ENCODE measurements around the gene CENPU. TPM values are rescaled to one million over a fixed set of nuclear protein-coding genes. Genes with fewer than 3 reads are reported as not detected.

The CENPU gene
- total and polyA plus RNA-seq, 4 donors: 1.1 to 3.1 (median 1.8) TPM

- Histone ChIP-seq H3K36me3 (ENCODE audit: control insufficient read depth in 1 of 2, insufficient read depth in 2 of 2, low read length in 1 of 2) (no peaks in the 10 kb centered on the region), H3K27ac (ENCODE audit: low read depth in 1 of 2, low read length in 2 of 2) (no peak overlapping the region), H3K4me3 (ENCODE audit: low read length in 2 of 2) (no peak overlapping the region), H3K9me3 (ENCODE audit: control insufficient read depth, low read length) (no peaks in the 10 kb centered on the region), H3K27me3 (ENCODE audit: control insufficient read depth in 1 of 2, insufficient read depth in 2 of 2, low read length in 1 of 2) (no peaks in the 10 kb centered on the region), H3K4me1 (ENCODE audit: control insufficient read depth in 1 of 2, insufficient read depth in 2 of 2, low read length in 2 of 2) (no peaks in the 10 kb centered on the region)
- ATAC-seq (ENCODE audit: low FRiP score): no peak
- no peak for DNase-seq
- intact Hi-C loops (cut with DNase I): no loop called here
- 58% methylated on average over 5 of the region's 5 CpGs for WGBS, 2 donors
Observed at GRCh38 chr4:184689681-184690080, 44.2 kb downstream of the CENPU start.

GRCh38 chr4:184688447-184688846 is 45.4 kb downstream of the CENPU start:
- Histone ChIP-seq H3K4me1 (ENCODE audit: control insufficient read depth in 1 of 2, insufficient read depth in 2 of 2, low read length in 2 of 2) (no peaks in the 10 kb centered on the region), H3K27me3 (ENCODE audit: control insufficient read depth in 1 of 2, insufficient read depth in 2 of 2, low read length in 1 of 2) (no peaks in the 10 kb centered on the region), H3K27ac (ENCODE audit: low read depth in 1 of 2, low read length in 2 of 2) (no peak overlapping the region), H3K9me3 (ENCODE audit: control insufficient read depth, low read length) (no peaks in the 10 kb centered on the region), H3K4me3 (ENCODE audit: low read length in 2 of 2) (no peak overlapping the region), H3K36me3 (ENCODE audit: control insufficient read depth in 1 of 2, insufficient read depth in 2 of 2, low read length in 1 of 2) (no peaks in the 10 kb centered on the region)
- intact Hi-C loops (cut with DNase I): no loop called here
- WGBS, 2 donors: 67 to 68% methylated on average over 11 of the region's 11 CpGs
- ATAC-seq (ENCODE audit: low FRiP score) (no peak), DNase-seq (no peak)

GRCh38 chr4:184688005-184688404 is 45.9 kb downstream of the CENPU start:
- Histone ChIP-seq H3K27me3 (ENCODE audit: control insufficient read depth in 1 of 2, insufficient read depth in 2 of 2, low read length in 1 of 2) (no peaks in the 10 kb centered on the region), H3K27ac (ENCODE audit: low read depth in 1 of 2, low read length in 2 of 2) (no peak overlapping the region), H3K9me3 (ENCODE audit: control insufficient read depth, low read length) (no peaks in the 10 kb centered on the region), H3K36me3 (ENCODE audit: control insufficient read depth in 1 of 2, insufficient read depth in 2 of 2, low read length in 1 of 2) (no peaks in the 10 kb centered on the region), H3K4me1 (ENCODE audit: control insufficient read depth in 1 of 2, insufficient read depth in 2 of 2, low read length in 2 of 2) (no peaks in the 10 kb centered on the region), H3K4me3 (ENCODE audit: low read length in 2 of 2) (no peak overlapping the region)
- WGBS, 2 donors: 57 to 59% methylated on average over 3 of the region's 3 CpGs
- DNase-seq: no peak
- intact Hi-C loops (cut with DNase I): no loop called here
- ATAC-seq (ENCODE audit: low FRiP score): no peak

DNA sequence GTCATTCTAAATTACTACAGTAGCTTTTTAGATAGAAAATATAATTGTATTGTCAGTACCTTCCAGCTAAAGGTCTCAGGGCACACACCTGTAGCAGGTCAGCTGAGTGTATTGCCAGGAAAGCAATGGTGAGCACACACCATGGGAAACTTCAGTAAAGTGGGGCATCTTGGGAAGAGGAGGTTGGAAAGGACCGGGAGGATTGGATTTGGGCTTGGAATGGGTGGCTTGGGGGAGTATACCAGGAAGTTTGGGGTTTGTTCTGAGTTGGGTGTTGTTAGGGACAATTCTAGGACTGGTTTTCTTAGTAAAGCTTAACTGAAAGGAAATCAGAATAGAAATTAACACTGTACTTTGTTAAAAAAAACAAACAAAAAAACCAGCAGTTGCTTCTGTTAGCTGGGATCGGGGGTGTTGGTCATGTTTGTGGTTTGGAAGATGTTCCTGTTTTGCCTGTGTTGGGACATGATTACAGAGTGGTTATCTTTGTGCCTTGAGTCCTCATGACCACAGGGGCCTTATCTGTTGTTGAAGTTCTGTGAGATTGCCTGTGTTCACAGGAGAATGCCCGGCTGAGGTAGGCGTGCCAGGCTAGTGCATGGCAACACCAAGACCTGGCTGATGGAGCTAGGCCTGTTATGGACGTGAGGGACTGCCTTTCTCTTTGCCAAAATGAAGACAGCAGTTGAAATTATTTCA is 49.3 kb downstream of the CENPU start:
- ATAC-seq (ENCODE audit: low FRiP score) (no peak), DNase-seq (no peak)
- Histone ChIP-seq H3K27me3 (ENCODE audit: control insufficient read depth in 1 of 2, insufficient read depth in 2 of 2, low read length in 1 of 2) (no peaks in the 10 kb centered on the region), H3K27ac (ENCODE audit: low read depth in 1 of 2, low read length in 2 of 2) (no peak overlapping the region), H3K4me1 (ENCODE audit: control insufficient read depth in 1 of 2, insufficient read depth in 2 of 2, low read length in 2 of 2) (no peaks in the 10 kb centered on the region), H3K9me3 (ENCODE audit: control insufficient read depth, low read length) (no peaks in the 10 kb centered on the region), H3K4me3 (ENCODE audit: low read length in 2 of 2) (no peak overlapping the region), H3K36me3 (ENCODE audit: control insufficient read depth in 1 of 2, insufficient read depth in 2 of 2, low read length in 1 of 2) (no peaks in the 10 kb centered on the region)
- 84 to 87% methylated on average over 5 of the region's 5 CpGs for WGBS, 2 donors
- intact Hi-C loops (cut with DNase I): no loop called here

DNA sequence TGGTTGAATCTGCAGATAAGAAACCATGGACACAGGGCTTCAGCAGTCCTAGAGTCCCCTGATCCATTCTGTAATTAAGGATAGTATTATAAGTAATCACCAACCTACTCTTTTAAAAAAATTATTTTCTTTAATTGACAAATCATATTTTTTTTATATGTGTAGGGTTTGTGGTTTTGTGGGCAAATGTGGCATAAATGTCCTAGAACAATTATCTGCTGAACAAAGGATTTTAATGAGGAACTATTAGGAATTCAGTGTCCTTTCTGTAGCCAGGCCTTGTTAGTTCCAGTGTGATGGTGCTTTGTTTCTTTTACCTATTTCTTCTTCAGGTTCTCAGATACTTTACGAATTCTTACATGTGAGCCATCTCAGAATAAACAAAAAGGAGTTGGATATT is 52.0 kb downstream of the CENPU start:
- ATAC-seq (ENCODE audit: low FRiP score) (no peak), DNase-seq (no peak)
- no peaks in the 10 kb centered on the region for H3K36me3 ChIP-seq (ENCODE audit: control insufficient read depth in 1 of 2, insufficient read depth in 2 of 2, low read length in 1 of 2)
- H3K9me3 ChIP-seq (ENCODE audit: control insufficient read depth, low read length): no peaks in the 10 kb centered on the region
- no peaks in the 10 kb centered on the region for H3K27me3 ChIP-seq (ENCODE audit: control insufficient read depth in 1 of 2, insufficient read depth in 2 of 2, low read length in 1 of 2)
- H3K4me3 ChIP-seq (ENCODE audit: low read length in 2 of 2): no peak overlapping the region
- no peak overlapping the region for H3K27ac ChIP-seq (ENCODE audit: low read depth in 1 of 2, low read length in 2 of 2)
- 93 to 97% methylated on average over 1 of the region's 1 CpG for WGBS, 2 donors
- H3K4me1 ChIP-seq (ENCODE audit: control insufficient read depth in 1 of 2, insufficient read depth in 2 of 2, low read length in 2 of 2): no peaks in the 10 kb centered on the region
- intact Hi-C loops (cut with DNase I): no loop called here

- ATAC-seq (ENCODE audit: low FRiP score) (no peak), DNase-seq (no peak)
- 87 to 88% methylated on average over 9 of the region's 9 CpGs for WGBS, 2 donors
- Histone ChIP-seq H3K27me3 (ENCODE audit: control insufficient read depth in 1 of 2, insufficient read depth in 2 of 2, low read length in 1 of 2) (no peaks in the 10 kb centered on the region), H3K4me1 (ENCODE audit: control insufficient read depth in 1 of 2, insufficient read depth in 2 of 2, low read length in 2 of 2) (no peaks in the 10 kb centered on the region), H3K9me3 (ENCODE audit: control insufficient read depth, low read length) (no peaks in the 10 kb centered on the region), H3K4me3 (ENCODE audit: low read length in 2 of 2) (no peak overlapping the region), H3K27ac (ENCODE audit: low read depth in 1 of 2, low read length in 2 of 2) (no peak overlapping the region), H3K36me3 (ENCODE audit: control insufficient read depth in 1 of 2, insufficient read depth in 2 of 2, low read length in 1 of 2) (no peaks in the 10 kb centered on the region)
- intact Hi-C loops (cut with DNase I): no loop called here
Observed at GRCh38 chr4:184680698-184681097, 53.2 kb downstream of the CENPU start.

- H3K4me1 ChIP-seq (ENCODE audit: control insufficient read depth in 1 of 2, insufficient read depth in 2 of 2, low read length in 2 of 2): no peaks in the 10 kb centered on the region
- peaks cover 0 to 6% of the 10 kb centered on the region in 2 donors for H3K36me3 ChIP-seq (ENCODE audit: control insufficient read depth in 1 of 2, insufficient read depth in 2 of 2, low read length in 1 of 2)
- H3K9me3 ChIP-seq (ENCODE audit: control insufficient read depth, low read length): no peaks in the 10 kb centered on the region
- intact Hi-C loops (cut with DNase I): no loop called here
- WGBS, 2 donors: 87 to 90% methylated on average over 3 of the region's 3 CpGs
- H3K27me3 ChIP-seq (ENCODE audit: control insufficient read depth in 1 of 2, insufficient read depth in 2 of 2, low read length in 1 of 2): no peaks in the 10 kb centered on the region
- H3K4me3 ChIP-seq (ENCODE audit: low read length in 2 of 2): no peak overlapping the region
- ATAC-seq (ENCODE audit: low FRiP score): no peak
- no peak overlapping the region for H3K27ac ChIP-seq (ENCODE audit: low read depth in 1 of 2, low read length in 2 of 2)
- DNase-seq: no peak
Observed at GRCh38 chr4:184675821-184676492, 57.9 kb downstream of the CENPU start.

DNA sequence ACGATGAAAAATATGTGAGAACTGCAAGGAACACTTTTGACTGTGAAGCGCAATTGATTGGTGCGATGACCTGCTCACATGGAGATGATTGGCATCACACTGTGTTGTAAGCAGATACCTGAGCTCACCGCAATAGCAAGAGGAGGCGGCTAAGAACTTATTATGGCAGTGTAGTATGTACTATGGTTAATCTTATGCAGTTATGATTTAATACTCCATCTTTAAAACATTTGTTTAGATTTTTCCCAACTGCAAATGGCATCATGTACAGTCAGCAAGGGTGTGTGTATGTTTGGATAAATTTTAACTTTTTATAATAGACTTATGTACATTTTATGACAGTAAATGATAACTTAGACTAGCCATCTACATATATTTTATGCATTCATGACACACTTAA is 58.9 kb downstream of the CENPU start:
- no peak overlapping the region for H3K4me3 ChIP-seq (ENCODE audit: low read length in 2 of 2)
- H3K27ac ChIP-seq (ENCODE audit: low read depth in 1 of 2, low read length in 2 of 2): no peak overlapping the region
- WGBS, 2 donors: 97 to 98% methylated on average over 5 of the region's 5 CpGs
- no peak for ATAC-seq (ENCODE audit: low FRiP score)
- H3K4me1 ChIP-seq (ENCODE audit: control insufficient read depth in 1 of 2, insufficient read depth in 2 of 2, low read length in 2 of 2): no peaks in the 10 kb centered on the region
- no peak for DNase-seq
- H3K36me3 ChIP-seq (ENCODE audit: control insufficient read depth in 1 of 2, insufficient read depth in 2 of 2, low read length in 1 of 2): peaks cover 0 to 6% of the 10 kb centered on the region in 2 donors
- intact Hi-C loops (cut with DNase I): no loop called here
- no peaks in the 10 kb centered on the region for H3K27me3 ChIP-seq (ENCODE audit: control insufficient read depth in 1 of 2, insufficient read depth in 2 of 2, low read length in 1 of 2)
- no peaks in the 10 kb centered on the region for H3K9me3 ChIP-seq (ENCODE audit: control insufficient read depth, low read length)

- Histone ChIP-seq H3K4me3 (ENCODE audit: low read length in 2 of 2) (no peak overlapping the region), H3K4me1 (ENCODE audit: control insufficient read depth in 1 of 2, insufficient read depth in 2 of 2, low read length in 2 of 2) (no peaks in the 10 kb centered on the region), H3K27ac (ENCODE audit: low read depth in 1 of 2, low read length in 2 of 2) (no peak overlapping the region), H3K36me3 (ENCODE audit: control insufficient read depth in 1 of 2, insufficient read depth in 2 of 2, low read length in 1 of 2) (peaks cover 4 to 6% of the 10 kb centered on the region in 2 donors), H3K27me3 (ENCODE audit: control insufficient read depth in 1 of 2, insufficient read depth in 2 of 2, low read length in 1 of 2) (no peaks in the 10 kb centered on the region), H3K9me3 (ENCODE audit: control insufficient read depth, low read length) (no peaks in the 10 kb centered on the region)
- whole genome bisulfite sequencing, 2 donors: 91 to 92% methylated on average over 4 of the region's 4 CpGs
- DNase-seq: no peak
- ATAC-seq (ENCODE audit: low FRiP score): no peak
- intact Hi-C loops (cut with DNase I): no loop called here
Observed at GRCh38 chr4:184674011-184674410, 59.9 kb downstream of the CENPU start.
